A673 (cell line): ENCODE results near the gene GLRA2. TPM values are rescaled to one million over a fixed set of nuclear protein-coding genes. Genes with fewer than 3 reads are reported as not detected.

ENCODE experiments used
- BruUV-seq: library from RNA; stranded (reverse); fragments of 400-500 nt; replicated peaks from 2 replicates; lab custom pipeline; 2021; lab: Mats Ljungman, UMichigan
- CTCF ChIA-PET: fragments of 300-600 bp; sonication (Branson Sonifier 250); formaldehyde crosslinking; loops from one replicate; lab custom pipeline; 2022; ENCODE audit warnings: antibody characterized with exemption; lab: Charles Lee
- POLR2A ChIA-PET: fragments of 300-600 bp; sonication (Branson Sonifier 250); formaldehyde crosslinking; loops from one replicate; lab custom pipeline; 2022; ENCODE audit warnings: antibody characterized with exemption; ENCODE audit not compliant: low non-redundant PET; lab: Charles Lee
- DNase-seq: peaks from one replicate; pipeline ENCODE4 v3.0.0-alpha.2; 2015; ENCODE audit warnings: low spot score
- H3K27ac ChIP-seq: fragments of 200-600 bp; sonication (generic); 2 replicates; pipeline ENCODE4 v1.5.1; 2016; ENCODE audit warnings: mixed run types, low read depth, mild to moderate bottlenecking, mixed read lengths, antibody characterized with exemption, low read length; ENCODE audit not compliant: poor library complexity, severe bottlenecking
- H3K27me3 ChIP-seq: fragments of 200-600 bp; sonication (generic); replicated peaks from 2 replicates; pipeline ENCODE4 v1.6.1; 2017; ENCODE audit warnings: mixed run types, low read depth, mild to moderate bottlenecking, mixed read lengths, antibody characterized with exemption, low read length; ENCODE audit not compliant: insufficient read depth, poor library complexity
- H3K36me3 ChIP-seq: fragments of 200-600 bp; sonication (generic); 2 replicates; pipeline ENCODE4 v1.6.1; 2016; ENCODE audit warnings: mixed run types, mild to moderate bottlenecking, mixed read lengths, antibody characterized with exemption, low read length; ENCODE audit not compliant: insufficient read depth, poor library complexity, severe bottlenecking
- H3K4me1 ChIP-seq: fragments of 200-600 bp; sonication (generic); 2 replicates; pipeline ENCODE4 v1.6.1; 2017; ENCODE audit warnings: mixed run types, mild to moderate bottlenecking, mixed read lengths, antibody characterized with exemption, low read length; ENCODE audit not compliant: insufficient read depth, poor library complexity, severe bottlenecking
- H3K4me3 ChIP-seq: fragments of 200-600 bp; sonication (generic); 2 replicates; pipeline ENCODE4 v1.5.1; 2016; ENCODE audit warnings: low read depth, mixed run types, mild to moderate bottlenecking, mixed read lengths, low read length; ENCODE audit not compliant: poor library complexity, severe bottlenecking
- H3K9me3 ChIP-seq: fragments of 200-600 bp; sonication (generic); 2 replicates; pipeline ENCODE4 v1.6.1; 2016; ENCODE audit warnings: mixed run types, low read depth, mild to moderate bottlenecking, mixed read lengths, antibody characterized with exemption, low read length; ENCODE audit not compliant: poor library complexity, severe bottlenecking
- CTCF ChIP-seq: fragments of 300-800, 200-600 bp; sonication (generic); conservative IDR thresholded peaks from 2 replicates; pipeline ENCODE4 v1.5.1; 2017; ENCODE audit warnings: low read depth, mild to moderate bottlenecking, antibody characterized with exemption, low read length, moderate library complexity, mixed read lengths
- EZH2 ChIP-seq: fragments of 200-600 bp; sonication (generic); IDR thresholded peaks from 2 replicates; pipeline ENCODE4 v1.6.1; 2017; ENCODE audit warnings: borderline replicate concordance, low read depth, mild to moderate bottlenecking, mixed read lengths, antibody characterized with exemption, low read length; ENCODE audit not compliant: poor library complexity, severe bottlenecking
- intact Hi-C: fragments of 100-400 bp; cut with micrococcal nuclease; formaldehyde crosslinking; loops from one replicate; pipeline ENCODE4 v1.10.0; 2022; ENCODE audit not compliant: unreplicated experiment
- total RNA-seq: library from RNA; stranded (reverse); gene quantifications from 2 replicates; pipeline ENCODE4 v1.2.3, GENCODE V29; 2021

Gene GLRA2
- total RNA-seq, 1 experiment from 2014 or later = not detected

- no peak for DNase-seq
- H3K9me3 ChIP-seq = no peaks in the 10 kb centered on the region
- no peaks in the 10 kb centered on the region for H3K36me3 ChIP-seq
- BruUV-seq = no TSS peak
- no peaks in the 10 kb centered on the region for H3K4me1 ChIP-seq
- CTCF ChIA-PET = no interaction called here
- no peak for TF ChIP-seq EZH2
- TF ChIP-seq CTCF = no peak
- H3K27me3 ChIP-seq = peaks cover 17% of the 10 kb centered on the region
- H3K4me3 ChIP-seq = no peak overlapping the region
- H3K27ac ChIP-seq = no peak overlapping the region
- POLR2A ChIA-PET = no interaction called here
- intact Hi-C loops = no loop called here
Observed at GRCh38 chrX:14533867-14534266, 4.5 kb downstream of the GLRA2 start.

GRCh38 chrX:14546190-14546589 is 16.9 kb downstream of the GLRA2 start:
- Histone ChIP-seq H3K4me3 (no peak overlapping the region), H3K9me3 (no peaks in the 10 kb centered on the region), H3K4me1 (no peaks in the 10 kb centered on the region), H3K27ac (no peak overlapping the region), H3K36me3 (no peaks in the 10 kb centered on the region), H3K27me3 (peaks cover 15% of the 10 kb centered on the region)
- ChIA-PET CTCF (no interaction called here), POLR2A (no interaction called here)
- intact Hi-C loops = loop anchor here (10.0 kb wide), 1 partner anchor 599 kb away; no protein-coding TSS in a partner anchor
- peak; percentile 61 for DNase-seq
- TF ChIP-seq CTCF (no peak), EZH2 (no peak)
- BruUV-seq = no TSS peak

- intact Hi-C loops = no loop called here
- H3K36me3 ChIP-seq = no peaks in the 10 kb centered on the region
- TF ChIP-seq EZH2 (no peak), CTCF (no peak)
- CTCF ChIA-PET = interaction anchor here (0.9 kb wide), 1 partner anchor 25 kb away, joined by 3 read pairs; the partner anchor contains the start of gene GLRA2
- peaks cover 27% of the 10 kb centered on the region for H3K27me3 ChIP-seq
- H3K4me3 ChIP-seq = no peak overlapping the region
- no peaks in the 10 kb centered on the region for H3K9me3 ChIP-seq
- no peak for DNase-seq
- no TSS peak for BruUV-seq
- no peaks in the 10 kb centered on the region for H3K4me1 ChIP-seq
- POLR2A ChIA-PET = no interaction called here
- H3K27ac ChIP-seq = no peak overlapping the region
Observed at GRCh38 chrX:14554131-14554715, 24.9 kb downstream of the GLRA2 start.
